HL-60/S4 treated with retinoic acid at 250 ng/mL for 4 days and 3 days (cell line): ENCODE data around the gene PDCD1LG2.
"Not testable (repeated sequence)": the region's sequence is repeated elsewhere in the genome, so short reads cannot be mapped to it uniquely, and the experiment has no call there.

ENCODE experiments used
- in situ Hi-C: fragments of 300-500 bp; cut with MboI; formaldehyde crosslinking; loops from 2 replicates; pipeline ENCODE4 v1.7.0; 2022; ENCODE audit warnings: low sequenced_read_pairs

The PDCD1LG2 gene

DNA sequence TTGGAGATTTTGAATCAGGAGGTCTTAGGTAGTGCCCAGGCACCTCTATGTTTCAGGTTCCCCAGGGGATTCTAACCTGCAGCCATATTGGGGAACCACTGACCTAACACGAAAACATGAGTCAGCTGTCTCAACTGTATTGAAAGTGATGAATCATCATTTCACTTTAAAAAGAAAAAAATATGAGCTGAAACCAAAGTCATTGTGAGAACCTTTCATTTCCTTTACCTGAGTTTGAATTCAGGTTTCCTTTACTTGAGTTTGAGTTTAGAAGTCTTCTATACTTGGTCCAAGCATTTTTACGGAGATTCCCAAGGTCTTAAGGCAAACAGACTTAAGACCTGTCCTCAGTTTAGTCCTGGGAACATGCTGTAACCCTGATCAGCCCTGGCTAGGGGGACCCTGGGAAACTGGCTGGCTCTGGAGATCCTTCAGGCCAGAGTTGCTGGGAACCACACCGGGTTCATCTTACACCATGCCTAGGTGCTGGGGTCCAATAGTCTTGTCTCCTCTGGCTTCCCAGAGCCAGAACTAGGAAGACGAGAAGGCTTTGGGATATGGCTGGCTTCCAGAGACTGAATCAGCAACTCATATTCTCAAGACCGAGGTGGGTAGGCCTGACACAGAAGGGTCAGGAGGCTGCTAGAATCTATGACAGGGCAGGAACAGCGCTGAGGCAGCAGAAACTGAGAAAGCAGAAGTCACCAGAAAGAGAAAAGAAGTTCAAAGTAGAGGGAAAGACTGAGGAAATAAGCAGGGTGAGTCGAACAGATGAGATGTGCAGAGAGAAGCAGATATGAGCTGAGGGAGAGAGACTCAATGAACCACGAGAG is 16.4 kb upstream of the PDCD1LG2 start:
- in situ Hi-C loops = no loop called here

DNA sequence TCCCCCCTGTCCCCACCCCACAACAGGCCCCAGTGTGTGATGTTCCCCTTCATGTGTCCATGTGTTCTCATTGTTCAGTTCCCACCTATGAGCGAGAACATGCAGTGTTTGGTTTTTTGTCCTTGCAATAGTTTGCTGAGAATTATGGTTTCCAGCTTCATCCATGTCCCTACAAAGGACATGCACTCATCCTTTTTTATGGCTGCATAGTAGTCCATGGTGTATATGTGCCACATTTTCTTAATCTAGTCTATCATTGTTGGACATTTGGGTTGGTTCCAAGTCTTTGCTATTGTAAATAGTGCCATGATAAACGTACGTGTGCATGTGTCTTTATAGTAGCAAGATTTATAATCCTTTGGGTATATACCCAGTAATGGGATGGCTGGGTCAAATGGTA is 15.6 kb upstream of the PDCD1LG2 start:
- in situ Hi-C loops = not testable (repeated sequence)

DNA sequence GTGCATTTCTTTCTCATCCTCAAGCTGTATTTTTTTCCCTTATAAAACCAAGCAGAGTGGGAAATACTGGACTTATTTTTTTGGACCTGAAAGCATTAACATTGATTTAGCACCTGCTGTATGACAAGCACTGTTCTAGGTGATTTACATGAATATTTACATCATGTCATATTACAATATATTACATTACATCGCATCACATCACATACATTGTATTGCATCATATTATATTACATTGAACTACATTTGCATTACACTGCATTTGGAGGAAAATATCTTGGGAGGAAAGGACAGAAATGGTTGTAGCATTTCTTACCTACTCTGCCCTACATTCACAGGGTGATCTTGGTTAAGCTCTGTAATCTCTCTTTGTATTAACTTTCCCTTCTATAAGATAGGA is 11.2 kb upstream of the PDCD1LG2 start:
- in situ Hi-C loops = no loop called here

DNA sequence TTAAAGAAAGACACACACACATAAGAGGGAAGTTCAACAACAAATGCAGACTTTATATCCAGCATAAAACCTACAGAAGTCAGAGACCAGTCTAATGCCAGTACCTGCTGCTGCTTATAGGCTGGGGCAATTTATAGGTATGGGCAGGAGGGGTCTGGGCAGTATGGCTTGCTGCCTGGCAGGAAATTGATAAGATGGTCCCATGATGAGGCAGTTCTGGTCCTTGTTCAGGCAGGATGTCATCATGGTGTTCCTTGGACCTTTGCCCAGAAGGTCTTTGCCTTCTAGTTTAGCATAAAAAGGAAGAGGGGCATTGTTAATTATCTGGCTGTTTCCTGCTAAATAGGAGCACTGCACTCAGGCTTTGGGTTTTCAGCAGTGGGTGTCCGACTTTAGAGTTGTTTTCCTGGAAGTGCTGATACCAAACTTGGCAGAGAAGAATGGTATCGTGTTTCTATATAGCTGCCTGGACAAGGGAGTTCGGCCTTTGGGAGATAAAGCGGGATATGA is 10.4 kb upstream of the PDCD1LG2 start:
- in situ Hi-C loops = no loop called here

DNA sequence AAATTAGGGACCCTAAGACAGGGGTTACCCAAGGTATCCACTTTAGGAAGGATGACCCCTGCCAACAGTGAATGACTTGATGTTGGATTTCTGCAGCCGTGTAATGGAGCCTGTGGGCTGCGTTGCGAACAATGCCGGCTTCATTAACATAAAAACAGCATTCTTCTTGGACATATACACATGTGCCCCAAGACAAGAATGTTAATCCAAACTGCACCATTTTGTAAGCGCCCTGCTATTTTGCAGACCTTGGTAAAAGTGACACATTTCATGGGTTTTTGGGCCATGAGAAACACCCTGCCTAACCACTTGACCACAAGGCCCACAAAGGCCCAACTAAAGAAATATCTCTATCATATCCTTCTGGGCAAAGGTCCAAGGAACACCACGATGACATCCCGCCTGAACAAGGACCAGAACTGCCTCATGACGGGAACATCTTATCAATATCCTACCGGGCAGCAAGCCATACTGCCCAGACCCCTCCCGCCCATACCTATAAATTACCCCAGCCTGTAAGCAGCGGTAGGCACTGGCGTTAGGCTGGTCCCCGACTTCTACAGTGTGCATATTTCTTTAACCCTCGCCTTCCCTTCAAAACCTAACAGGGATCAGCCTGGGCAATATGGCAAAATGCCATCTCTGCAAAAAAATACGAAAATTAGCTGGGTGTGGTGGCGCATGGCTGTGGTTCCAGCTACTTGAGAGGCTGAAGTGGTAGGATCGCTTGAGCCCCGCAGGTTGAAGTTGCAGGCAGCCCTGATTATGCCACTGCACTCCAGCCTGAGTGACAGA is 9.7 kb upstream of the PDCD1LG2 start:
- in situ Hi-C loops = no loop called here

DNA sequence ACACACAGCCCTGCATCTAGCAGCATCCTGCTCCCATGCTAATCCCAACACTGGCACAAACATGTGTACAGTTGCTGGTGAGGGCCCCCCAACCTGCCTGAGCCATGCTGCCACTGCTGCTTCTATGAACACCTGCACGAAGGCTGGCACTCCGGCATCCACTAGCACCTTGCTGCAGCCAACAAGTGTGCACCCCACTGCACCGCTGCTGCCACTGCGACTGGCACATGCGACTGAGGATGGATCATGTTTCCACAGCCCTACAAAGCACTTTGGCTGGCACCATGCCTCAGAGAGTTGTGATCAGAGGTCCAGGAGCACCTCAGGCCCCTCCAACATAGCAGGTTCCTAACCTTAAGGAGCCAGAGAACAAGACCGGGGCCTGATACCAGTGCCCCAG is 7.8 kb upstream of the PDCD1LG2 start:
- in situ Hi-C loops = no loop called here

DNA sequence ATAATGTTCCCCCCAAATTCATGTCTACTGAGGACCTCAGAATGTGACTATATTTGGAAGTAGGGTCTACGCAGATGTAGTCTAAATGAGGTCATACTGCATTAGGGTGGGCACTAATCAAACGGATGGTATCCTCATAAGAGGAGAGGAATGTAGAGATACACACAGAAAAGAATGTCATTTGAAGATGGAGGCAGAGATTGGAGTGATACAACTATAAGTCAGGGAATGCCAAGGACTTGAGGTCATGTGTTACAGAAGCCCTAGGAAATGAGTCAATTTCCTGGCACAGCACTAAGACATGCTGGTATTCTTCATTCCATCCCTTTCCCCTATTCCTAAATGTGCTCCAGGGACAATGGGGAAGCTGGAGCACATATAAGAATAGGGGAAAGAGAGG is 758 bp upstream of the PDCD1LG2 start:
- in situ Hi-C loops = no loop called here

DNA sequence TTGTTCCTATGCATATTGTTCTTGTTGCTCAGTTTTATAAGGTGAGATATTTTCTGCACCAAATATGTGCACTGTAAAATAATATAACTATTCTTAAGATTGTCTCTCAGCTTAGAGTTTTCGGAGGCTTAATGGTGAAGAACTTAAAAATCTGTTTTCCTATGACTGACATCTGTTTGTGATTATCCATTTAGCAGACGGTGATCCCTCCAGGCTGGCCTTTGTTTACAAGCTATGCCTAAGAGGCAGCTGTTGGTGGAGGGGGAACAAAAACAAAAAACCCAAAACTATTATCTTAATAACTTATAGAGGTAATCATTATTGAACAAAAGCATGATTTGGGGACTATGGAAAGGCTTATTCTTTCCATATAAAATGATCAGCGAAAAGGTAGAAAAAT is 658 bp downstream of the PDCD1LG2 start:
- in situ Hi-C loops = no loop called here

DNA sequence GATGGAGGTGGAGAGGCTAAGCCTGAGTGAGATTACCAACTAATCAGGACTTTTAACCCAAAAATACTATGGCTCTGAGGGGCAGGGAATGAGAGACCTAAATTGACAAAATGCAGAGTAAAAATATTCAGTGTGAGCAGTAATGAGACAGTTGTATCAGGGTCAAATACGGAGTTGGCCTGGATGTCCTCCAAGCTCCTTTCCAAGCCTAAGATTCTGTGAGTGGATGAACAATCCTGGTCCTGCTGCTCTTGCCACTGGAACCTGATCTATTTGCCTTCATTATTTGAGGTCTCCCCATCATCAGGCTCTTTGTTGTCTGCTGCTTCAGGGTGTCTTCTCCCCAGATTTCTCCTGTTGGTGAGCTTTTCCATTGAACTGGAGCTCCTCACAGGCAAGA is 1.1 kb downstream of the PDCD1LG2 start:
- in situ Hi-C loops = no loop called here

DNA sequence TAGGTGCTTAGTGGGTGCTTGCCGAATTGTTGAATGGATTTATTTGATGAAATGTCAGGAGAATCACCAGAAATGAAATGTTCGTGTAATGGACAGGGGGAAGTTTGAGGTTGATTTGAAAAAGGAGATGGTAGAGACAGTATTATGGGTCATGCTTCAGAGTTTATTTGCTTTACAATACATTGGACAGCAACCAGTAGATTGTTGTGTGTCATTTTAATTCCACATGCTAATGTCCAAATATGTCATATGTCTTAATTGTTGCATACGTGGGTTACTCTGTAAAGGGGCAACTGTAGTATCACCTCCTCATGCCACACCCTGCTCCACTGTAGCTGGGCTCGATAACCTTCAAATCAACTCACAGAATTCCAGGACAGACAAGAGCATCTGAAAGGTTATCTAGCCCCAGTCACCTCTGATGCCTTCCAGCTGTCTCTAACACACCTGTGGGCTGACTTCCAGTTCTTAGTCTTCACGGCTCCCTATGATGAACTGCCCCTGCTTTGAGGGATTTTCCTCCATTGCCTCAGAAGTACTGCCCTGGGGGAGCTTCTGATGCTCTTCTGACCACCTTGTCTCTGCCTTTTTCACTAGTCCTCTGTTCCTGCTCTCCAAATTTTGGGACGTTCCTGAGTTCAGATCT is 1.7 kb downstream of the PDCD1LG2 start:
- in situ Hi-C loops = no loop called here

DNA sequence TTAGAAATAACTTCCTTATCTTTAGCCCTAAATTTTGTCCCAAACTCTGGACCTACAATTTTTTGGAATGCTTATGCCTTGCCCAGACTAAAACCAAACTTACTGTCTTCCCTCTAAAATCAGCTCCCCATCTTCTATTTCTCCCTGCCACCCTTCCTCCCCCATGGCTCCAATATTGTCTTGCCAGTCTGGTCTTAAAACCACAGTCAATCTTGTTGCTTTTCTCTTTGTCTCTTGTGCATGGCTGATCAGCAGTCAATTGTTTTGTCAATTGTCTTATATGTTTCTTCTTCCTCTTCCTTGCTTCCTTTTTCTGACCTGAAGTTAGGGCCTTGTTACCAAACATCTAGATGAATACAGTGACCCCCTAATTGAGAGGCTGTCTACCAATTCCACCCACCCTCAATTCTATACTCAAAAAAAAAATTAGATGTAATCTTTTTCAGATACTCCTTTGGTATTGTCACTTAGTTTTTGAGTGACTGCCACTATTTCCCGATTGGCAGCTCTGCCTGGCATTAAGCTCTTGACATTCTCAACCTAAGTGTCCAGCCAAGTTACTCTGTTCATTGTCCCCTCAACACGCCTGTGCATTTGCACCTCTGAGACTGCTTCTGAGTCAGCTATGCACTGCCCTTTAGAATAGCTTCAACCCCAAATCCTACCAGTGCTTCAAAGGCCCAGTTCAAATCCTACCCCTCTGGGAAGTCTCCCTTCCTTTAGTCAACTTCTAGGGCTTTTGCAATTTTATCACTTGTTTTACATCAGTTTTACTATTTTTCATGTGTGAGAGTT is 2.5 kb downstream of the PDCD1LG2 start:
- in situ Hi-C loops = no loop called here

DNA sequence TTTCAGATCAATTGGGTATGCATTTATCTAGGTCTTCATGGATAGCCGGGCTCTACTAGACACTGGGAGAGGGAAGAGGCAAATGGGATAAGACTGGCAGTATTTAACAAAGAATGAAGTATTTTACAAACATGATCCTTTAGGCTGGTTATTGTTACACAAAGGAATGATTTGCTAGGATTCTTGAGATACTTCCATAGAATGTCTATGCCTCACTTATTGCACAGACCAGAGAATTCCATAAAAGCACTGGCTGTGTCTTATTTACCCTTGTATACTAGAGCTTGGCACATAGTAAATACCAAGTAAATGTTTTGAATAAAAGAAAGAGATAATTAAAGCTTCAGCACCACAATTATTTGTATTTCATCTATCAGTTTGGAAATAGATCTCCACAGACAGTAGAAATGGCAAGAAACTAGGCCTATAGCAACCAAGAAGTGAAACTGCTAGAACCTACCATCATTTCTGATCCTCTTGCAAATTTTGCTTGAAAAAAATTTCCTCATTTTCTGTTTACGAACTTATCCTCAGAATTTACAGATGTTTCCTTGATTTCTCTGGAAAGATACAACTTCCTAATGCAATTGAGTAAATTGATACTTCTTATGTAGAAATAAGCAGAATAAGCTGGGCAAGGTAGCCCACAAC is 3.8 kb downstream of the PDCD1LG2 start:
- in situ Hi-C loops = no loop called here

DNA sequence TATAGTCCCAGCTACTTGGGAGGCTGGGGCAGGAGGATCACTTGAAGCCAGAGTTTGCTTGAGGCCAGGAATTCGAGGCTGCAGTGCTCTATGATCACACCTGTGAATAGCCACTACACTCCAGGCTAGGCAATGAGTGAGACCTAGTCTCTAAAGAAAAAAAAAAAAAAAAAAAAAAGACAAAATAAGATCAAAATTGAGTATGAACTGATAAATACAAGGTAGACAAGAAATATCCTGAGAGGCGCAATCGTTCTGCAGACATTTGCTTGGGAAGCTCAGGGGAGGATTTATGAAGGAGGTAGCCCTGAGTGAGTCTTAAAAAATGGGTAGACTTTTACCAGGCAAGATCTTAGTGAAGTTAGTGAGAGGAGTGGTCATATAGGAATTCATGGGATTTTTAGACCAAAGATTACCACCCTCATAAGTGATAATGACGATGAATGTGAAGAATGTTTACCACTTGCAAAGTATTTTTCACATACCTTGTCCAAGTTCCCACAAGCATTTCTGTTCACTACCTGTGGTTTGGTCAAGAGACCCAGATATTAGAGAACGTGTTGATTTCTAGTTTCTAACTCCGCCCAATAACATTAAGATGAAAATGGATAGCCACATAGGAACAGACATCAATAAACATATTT is 4.4 kb downstream of the PDCD1LG2 start:
- in situ Hi-C loops = no loop called here

DNA sequence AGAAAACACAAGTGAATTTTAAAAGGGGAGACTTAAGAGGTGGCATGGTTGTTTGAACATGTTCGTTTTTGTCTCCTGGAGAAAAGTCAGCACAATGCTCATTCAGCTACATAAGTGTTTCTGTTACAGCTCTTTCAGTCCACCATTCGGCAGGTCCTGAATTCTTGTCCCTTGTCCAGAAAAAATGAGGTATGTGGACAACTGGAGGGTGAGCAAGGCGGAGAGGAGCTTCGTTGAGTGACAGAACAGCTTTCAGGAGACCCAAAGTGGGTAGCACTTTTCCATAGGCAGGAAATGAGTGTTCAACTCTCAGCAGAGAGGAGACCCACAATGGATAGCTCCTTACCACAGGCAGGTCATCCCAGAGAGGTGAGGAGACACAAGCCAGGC is 4.9 kb downstream of the PDCD1LG2 start:
- in situ Hi-C loops = no loop called here

DNA sequence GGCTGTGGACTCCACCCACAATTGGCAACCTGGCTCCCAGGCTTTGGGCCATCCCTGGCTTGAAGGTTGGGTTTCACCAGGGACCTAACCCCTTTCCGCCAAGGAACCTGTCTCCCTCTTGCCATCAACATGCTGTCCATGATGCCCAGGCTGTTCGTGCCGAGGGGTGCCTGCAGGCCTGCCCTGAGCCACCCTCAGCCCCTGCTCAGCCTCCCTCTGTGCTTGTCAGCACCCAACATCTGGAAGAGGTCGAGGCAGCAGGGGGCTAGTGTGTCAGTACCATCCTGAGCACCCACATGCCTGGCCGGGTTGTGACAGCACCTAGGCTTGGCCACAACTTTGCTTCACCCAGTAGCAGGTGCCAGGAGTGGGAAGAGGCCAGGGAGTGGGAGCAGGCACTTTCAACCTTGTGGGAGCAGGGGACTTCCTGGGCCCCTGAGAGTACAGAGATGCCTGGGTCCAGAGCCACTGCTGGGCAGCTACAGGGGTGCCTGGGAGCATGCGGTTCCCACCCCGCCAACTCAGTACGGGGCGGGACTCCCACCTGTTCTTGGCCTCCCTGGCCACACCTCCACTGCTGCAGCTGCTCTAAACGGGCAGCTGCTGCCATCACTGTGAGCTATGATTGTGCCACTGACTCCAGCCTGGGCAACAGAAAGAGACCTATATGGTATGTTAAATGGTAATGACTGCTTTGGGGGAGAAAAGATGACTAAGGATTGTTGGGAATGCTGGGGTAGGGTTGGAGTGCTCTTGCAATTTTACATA is 6.3 kb downstream of the PDCD1LG2 start:
- in situ Hi-C loops = no loop called here

DNA sequence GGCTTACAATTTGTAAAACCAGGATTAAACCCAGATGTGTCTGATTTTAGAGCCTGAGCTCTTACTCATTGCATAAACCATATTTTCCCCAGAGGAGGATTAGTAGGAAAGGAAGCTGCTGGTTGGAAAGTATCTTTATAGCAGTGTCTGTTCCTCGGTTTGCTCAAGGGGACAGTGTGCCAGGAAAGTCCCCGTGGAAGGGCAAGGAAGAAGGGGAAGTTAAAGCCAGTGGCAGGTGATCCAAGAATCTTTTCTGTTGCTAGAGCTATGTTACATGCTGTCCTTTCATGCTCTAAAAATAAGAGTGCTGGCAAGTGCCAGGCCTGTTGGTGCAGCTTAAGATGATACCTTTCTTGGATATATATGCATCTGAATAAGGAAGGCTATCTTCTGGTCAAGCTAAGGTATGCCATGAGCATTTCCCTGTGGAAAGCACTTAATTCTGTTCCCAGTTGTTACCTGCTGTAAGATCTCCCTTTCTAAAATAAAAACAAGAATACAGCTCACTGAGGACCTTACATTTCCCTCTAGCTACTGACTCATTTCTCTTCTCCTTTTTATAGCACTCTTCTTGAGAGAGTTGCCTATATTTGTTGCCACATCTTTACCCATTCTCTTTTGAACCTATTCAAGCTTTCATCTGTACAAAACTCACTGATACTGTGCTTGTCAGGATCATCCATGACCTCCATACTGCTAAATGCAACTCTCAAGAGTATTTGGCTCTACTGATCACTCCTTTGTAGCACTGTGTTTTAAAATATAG is 8.0 kb downstream of the PDCD1LG2 start:
- in situ Hi-C loops = no loop called here

DNA sequence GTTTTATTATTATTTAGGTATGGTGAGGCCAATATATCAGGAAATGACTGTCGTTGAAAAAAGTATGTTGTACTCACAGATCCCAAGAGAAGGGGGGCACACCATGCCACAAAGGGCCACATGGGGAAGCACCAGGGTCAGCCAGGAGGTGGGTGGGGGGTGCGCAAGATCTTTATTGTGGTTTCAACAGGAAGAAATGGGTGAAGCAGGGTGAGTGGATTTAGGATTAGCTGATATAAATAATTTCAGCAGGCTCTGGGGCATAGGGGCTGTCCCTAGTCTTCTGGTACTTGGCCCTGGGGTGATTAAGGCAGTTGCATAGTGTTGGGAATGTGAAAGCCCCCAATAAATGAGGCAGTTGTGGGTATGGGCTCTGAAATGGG is 8.6 kb downstream of the PDCD1LG2 start:
- in situ Hi-C loops = no loop called here

DNA sequence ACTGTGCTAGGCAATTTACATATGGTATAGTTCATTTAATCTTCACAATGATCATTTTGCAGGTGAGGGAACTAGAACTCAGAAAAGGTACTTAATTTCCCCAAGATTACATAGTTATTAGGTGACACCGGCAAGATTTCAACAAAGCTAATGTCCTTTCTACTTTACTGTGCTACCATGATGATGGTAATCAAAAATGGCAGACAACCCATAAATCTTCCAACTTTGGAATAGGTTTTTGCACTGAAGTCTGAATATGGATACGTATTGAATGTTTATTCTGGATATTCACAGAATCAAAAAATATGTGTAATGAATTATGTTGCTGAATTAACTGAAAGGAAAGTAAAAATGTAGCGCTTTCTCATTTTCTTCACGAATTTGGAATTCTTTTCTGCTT is 13.8 kb downstream of the PDCD1LG2 start:
- in situ Hi-C loops = no loop called here
